GM19023 (cell line): ENCODE data around the gene KCNJ18.
"Not testable (repeated sequence)": the region's sequence is repeated elsewhere in the genome, so short reads cannot be mapped to it uniquely, and the experiment has no call there.

ENCODE experiments used
- ATAC-seq: cut with Tn5 transposase; IDR thresholded peaks from one replicate; pipeline ENCODE4 v1.9.1; 2021; ENCODE audit warnings: mild to moderate bottlenecking, moderate library complexity; ENCODE audit not compliant: unreplicated experiment

Gene KCNJ18

DNA sequence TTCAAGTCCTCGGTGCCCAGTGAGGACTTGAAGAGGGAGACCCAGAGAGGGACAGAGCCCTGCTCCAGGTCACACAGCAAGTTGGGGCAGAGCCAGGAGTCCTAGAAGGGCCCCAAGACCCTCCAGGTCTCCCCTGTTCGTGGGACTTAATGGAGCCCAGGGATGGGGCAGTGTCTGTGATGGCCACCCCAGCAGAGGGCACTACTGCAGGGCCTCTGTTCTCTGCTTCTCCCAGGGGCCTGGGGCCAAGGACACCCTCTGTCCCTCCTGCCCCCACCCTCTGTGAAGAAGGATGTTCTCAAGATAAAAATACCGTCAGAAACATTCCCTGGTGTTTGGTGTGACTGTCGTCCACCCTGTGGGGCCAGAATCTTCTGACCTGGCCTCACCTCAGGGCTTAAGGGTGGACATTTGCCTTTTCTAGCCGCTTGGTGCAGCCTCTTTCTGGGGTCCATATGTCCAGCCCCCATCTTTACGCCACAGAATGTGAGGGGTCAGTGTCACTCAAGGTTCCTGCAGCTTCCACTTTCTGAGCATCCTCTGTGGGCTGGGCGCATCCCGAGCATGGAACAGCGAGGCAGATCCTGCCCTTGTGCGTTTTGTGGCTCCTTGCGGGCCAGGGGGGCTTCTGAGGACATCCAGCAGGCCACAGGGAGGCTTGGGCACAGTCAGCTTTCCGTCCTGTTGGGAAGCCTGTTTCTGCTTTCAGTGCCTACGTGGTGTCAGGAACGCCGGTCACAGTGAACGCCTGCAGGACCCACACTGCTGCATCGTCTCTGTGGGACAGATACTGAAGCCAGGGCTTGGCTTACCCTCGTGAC is at the start of gene KCNJ18:
Gene KCNJ18 (plus strand): TSS at position 641 of the 821 bp plus-strand sequence. CDS start 10,264 bp downstream, outside the sequence.
- ATAC-seq = not testable (repeated sequence)

- not testable (repeated sequence) for ATAC-seq
These were observed 44.2 kb upstream of the KCNJ18 start for GRCh38 chr17:21648125-21648524.

DNA sequence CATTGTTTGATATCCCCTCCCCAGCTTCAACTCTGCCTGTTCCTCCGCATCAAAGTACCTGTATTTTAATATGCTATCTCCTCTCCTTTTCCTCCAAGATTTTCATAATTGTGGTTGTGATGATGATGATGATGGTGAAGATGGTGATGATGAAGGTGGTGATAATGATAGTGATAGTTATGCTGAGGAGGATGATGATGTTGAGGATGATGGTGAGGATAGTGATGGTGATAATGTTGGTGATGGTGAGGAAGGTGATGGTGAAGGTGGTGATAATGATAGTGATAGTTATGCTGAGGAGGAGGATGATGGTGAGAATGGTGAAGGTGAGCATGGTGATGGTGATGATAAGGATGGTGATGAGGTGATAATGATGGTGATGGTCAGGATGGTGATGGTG is 42.3 kb upstream of the KCNJ18 start:
- not testable (repeated sequence) for ATAC-seq

DNA sequence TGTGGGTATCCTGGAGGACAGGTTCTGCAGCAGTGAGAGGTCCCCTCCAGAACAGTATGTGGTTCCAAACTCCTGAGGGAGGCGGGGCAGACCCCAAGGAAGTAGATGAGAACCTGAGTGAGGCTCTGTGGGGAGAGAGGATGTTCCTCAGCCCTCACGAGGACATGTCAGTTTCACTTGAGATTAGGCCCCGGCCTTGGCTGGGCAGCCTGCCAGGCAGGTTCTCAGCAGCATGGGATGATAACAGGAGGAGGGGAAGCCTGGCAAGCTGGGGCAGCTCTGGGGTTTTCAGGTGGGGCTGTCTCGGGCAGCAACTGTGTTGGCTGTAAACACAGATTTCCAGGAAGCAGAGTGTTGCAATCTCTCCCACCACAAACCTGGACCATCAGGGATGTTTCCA is 40.3 kb upstream of the KCNJ18 start:
- ATAC-seq = not testable (repeated sequence)

DNA sequence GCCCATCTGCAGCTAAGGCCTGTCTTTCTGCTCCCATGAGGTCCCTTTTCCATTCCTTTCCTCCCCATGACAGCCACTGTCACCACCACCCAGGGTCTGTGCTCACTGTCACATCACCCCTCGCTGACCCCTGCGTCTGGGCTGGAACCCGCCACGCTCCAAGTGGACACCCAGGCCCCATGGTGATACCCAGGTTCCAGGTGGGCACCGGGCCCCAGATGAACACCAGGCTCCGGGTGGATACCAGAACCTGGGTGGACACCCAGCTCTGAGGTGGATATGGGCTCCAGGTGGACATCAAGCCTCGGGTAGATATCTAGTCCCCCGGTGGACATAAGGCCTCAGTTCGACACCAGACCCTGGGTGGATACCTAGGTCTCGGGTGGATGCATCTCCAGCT is 39.1 kb upstream of the KCNJ18 start:
- not testable (repeated sequence) for ATAC-seq

DNA sequence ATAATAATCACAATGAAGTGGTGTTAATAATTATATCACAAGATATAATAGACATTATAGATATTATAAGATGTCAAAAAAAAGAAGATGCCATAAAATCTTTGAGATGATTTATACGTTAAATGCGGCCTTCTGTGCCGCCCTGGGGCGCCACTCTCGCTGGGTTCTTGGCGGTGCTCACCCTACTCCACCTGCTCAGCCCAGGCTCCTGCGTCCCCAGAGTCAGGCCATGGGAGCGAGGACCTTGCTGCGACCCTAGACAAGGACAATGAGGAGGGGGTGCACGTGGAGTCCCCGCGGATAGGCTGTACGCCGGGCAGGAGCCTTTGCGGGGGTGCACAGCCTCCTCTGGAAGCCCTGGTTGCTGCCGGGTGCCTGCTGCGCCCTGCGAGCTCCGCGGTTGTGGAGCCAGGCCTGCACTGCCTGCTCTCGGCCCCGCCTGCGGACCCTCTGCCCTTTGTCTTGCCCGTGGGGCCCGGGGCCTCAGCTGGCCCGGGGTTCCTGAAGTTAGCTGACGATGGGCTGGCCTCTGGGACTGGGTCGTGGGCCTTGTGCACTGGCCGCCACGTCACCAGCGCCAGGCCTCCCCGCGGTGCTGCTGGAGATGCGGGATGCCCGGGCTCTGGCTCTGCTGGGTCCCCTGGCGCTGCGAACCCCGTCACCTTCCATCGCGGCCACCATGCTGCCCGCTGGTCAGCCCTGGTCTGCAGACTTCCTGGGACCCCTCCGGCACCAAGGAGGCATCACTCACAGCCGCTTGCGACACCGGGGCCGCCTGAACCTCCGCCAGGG is 35.6 kb upstream of the KCNJ18 start:
- ATAC-seq = not testable (repeated sequence)

DNA sequence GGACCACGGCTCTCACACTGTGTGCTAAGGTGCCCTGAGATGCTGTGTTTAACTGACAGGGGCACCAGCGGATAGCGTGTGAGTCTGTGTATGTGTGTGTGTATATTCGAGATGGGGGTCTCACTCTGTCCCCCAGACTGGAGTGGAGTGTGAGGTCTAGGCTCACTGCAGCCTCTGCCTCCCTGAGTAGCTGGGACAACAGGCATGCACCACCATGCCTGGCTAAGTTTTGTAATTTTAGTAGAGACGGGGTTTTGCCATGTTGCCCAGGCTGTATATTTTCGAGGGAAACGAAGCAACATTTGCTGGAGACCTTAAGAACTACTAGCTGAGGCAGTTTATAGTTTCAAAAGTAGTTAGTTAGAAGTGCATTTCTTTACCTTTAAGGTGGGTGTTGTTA is 32.7 kb upstream of the KCNJ18 start:
- not testable (repeated sequence) for ATAC-seq

GRCh38 chr17:21661455-21661854 is 30.9 kb upstream of the KCNJ18 start:
- not testable (repeated sequence) for ATAC-seq

DNA sequence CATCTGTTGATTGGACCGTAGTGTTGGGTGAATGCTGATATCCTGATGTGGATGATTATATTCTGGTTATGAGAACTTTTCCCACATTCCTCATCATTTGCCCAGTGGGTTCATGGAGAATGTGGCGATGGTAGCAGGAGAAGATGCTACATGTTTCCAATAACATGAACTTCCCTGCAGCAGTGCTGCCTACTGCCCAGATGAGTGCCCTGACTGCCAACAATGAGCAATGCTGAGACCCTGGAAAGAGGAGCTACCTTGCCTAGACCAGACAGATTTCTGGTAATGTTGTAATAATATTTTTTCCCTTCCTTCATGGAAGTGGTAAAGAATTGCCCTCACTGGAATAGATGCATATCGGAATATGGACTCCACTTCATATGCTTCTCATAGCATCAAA is 29.2 kb upstream of the KCNJ18 start:
- not testable (repeated sequence) for ATAC-seq

DNA sequence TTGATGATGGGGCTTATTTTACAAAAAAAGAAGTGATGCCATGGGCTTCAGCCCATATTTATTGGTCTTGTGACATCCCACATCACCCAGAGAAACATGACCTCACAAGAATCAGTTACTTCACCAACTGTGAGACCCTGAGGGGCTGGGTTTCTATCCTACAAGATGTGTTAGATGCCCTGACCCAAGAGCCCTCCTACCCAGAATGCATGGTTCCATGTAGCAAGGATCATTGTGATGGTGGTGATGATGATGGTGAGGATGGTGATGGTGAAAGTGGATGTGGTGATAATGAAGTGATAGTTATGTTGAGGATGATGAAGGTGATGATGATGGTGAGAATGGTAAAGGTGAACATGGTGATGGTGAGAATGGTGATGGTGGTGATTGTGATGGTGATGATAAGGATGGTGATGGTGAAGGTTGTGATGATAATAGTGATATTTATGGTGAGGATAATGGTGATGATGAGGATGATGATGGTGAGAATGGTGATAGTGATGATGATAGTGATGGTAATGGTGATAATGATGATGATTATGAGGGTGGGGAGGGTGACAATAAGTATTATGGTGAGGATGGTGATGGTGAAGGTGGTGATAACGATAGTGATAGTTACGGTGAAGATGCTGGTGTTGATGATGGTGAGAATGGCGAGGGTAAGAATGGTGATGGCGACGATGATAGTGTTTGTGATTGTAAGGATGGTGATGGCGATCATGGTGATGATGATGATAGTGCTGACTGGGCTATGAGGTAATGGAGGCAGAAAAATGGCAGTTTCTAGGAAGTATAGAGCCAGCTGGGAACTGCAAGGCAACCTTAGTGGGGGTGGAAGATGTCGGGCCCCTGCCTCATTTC is 28.5 kb upstream of the KCNJ18 start:
- not testable (repeated sequence) for ATAC-seq

- not testable (repeated sequence) for ATAC-seq
These were observed 27.2 kb upstream of the KCNJ18 start for GRCh38 chr17:21665171-21665570.

GRCh38 chr17:21665935-21666493 is 26.3 kb upstream of the KCNJ18 start:
- not testable (repeated sequence) for ATAC-seq

DNA sequence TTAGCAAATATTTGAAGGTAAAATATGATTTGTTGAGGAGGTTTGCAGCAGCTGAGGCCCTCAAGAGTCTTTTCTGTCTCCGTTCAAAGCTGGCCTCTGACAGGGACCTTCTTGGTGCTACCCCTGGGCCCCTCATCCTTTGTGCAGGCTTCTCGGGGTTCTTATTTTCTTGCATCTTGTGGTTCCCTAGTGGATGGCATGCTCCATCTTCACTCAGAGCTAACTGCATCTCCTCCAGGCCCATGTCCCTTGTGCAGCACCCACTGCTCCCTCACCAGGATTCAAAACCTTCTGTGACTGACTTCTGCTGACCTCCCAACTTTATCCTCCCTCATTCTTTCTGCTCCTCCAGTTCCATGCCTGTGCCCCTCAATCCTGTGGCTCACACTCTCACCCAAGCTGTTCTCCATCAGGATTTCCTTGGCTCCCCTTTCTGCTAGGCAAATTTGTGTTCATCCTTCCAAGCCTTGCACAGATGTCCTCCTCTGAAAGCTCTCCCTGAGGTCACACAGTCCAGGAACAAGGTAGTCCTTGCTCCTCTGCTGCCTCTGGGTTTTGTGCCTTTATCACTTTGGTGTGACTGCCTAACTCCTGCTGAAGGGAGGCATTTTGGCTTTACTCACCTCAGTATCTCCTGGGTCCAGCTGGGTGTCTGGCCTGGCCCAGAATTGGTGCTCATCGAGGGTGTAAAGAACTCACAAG is 25.5 kb upstream of the KCNJ18 start:
- ATAC-seq = not testable (repeated sequence)

- ATAC-seq = not testable (repeated sequence)
These were observed 24.8 kb upstream of the KCNJ18 start for GRCh38 chr17:21667413-21668117.

DNA sequence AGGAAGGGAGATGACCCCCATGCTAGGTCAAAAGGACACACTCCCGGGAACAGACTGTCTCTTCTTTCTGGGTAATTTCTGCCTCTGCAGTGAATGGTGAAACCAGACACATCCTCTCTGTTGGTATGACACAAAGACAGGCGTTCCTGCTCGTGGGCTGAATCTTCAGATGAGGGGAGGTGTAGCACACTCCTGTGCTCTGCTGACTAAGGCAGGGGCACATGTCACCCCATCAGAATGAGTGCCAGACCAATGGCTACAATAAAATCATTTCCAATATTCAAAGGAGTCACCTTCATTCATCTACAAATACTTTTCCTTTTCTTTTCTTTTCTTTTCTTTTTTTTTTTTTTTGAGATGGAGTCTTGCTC is 24.2 kb upstream of the KCNJ18 start:
- ATAC-seq = not testable (repeated sequence)

GRCh38 chr17:21668746-21669508 is 23.4 kb upstream of the KCNJ18 start:
- not testable (repeated sequence) for ATAC-seq

DNA sequence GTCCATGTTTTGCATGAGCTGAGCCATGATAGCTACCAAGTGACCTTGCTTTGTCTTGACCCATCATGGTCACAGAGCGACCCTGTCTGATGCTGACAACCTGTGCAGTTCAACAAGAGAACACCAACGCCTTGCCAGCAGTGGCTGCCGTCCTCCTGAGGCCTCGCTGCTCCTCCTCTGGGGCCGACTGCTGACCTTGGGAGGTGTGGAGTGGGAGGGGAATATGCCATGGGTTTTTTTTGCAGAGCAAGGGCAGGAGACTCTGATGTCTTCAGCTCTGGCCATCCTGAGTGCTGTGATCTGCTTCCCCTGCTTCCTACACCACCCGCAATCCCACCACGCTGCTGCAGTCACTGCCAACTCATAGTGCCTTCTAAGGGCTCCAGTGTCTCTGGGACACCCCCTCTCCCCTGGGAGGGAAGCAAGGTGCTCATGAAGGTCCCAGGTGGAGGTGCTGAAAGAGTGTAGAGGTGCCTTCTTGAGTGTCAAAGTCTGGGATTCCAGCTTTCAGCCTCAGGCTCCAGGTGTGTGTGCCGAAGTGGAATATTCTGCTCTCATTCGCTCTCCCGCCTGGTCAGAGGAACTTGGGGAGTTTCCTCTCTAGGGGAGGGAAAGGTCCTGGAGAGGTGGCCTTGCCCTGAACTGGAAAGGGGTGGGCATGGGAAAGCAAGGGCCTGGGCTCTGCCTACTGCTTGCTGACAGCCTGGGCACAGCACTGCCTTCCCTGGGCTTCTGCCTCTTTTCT is 22.5 kb upstream of the KCNJ18 start:
- not testable (repeated sequence) for ATAC-seq
